ENCODE results near the gene RAB4A. TPM values are rescaled to one million over a fixed set of nuclear protein-coding genes. Genes with fewer than 3 reads are reported as not detected.
A peak's percentile ranks its signal among the peaks of the same experiment; 100 is the strongest.

RAB4A gene
- total and polyA plus RNA-seq, 2 of the 13 experiments (the other 11 are each of a cell fraction or from before 2014, with no cell fraction given), result 56.0 to 80.1 TPM

GRCh38 chr1:229253151-229253974, 17.5 kb upstream of the RAB4A start (continued):
- TF ChIP-seq ZNF800 (CRISPR knock-in tag; IDR thresholded peaks at IDR 0.05) (0 out of 2 replicates have a peak, but pooled peaks have one; percentile 18), ZC3H13 (CRISPR knock-in tag; IDR thresholded peaks at IDR 0.05) (no peak), ZNF33A (CRISPR knock-in tag; IDR thresholded peaks at IDR 0.05; ENCODE audit: borderline replicate concordance) (no peak), AGO2 (optimal IDR thresholded peaks at IDR 0.05; ENCODE audit: low read depth, low read length) (no peak), ZNF362 (CRISPR knock-in tag; IDR thresholded peaks at IDR 0.05; ENCODE audit: borderline replicate concordance) (peak; percentile 85), SAP130 (CRISPR knock-in tag; IDR thresholded peaks at IDR 0.05; ENCODE audit: low read depth) (peak; percentile 74), HNF4G (IDR thresholded peaks at IDR 0.05; ENCODE audit: borderline replicate concordance, low read depth, low read length) (no peak), HNF4G (CRISPR knock-in tag; IDR thresholded peaks at IDR 0.05; ENCODE audit: borderline replicate concordance, low read depth) (no peak), LRRFIP1 (CRISPR knock-in tag; conservative IDR thresholded peaks at IDR 0.05) (no peak), ZBTB2 (CRISPR knock-in tag; IDR thresholded peaks at IDR 0.05; ENCODE audit: low read depth) (no peak), TBX3 (IDR thresholded peaks at IDR 0.05; ENCODE audit: borderline replicate concordance) (peak; percentile 63; the same call in 1 of the 2 replicates), ZNF432 (CRISPR knock-in tag; IDR thresholded peaks at IDR 0.05; ENCODE audit: borderline replicate concordance) (no peak), ZNF780A (CRISPR knock-in tag; IDR thresholded peaks at IDR 0.05) (no peak), ZNF672 (CRISPR knock-in tag; IDR thresholded peaks at IDR 0.05) (no peak), ZNF260 (CRISPR knock-in tag; IDR thresholded peaks at IDR 0.05; ENCODE audit: borderline replicate concordance, low read depth) (no peak), MNT (IDR thresholded peaks at IDR 0.05) (no peak), RNF219 (CRISPR knock-in tag; IDR thresholded peaks at IDR 0.05) (no peak)

Data from HepG2 (cell line).